NCI-H510A (cell line): ENCODE data around the gene MAP2K2.

ENCODE experiments used
- DNase-seq: peaks from one replicate; lab custom pipeline; 2025; lab: John Stamatoyannopoulos, UW

MAP2K2 gene

GRCh38 chr19:4042731-4043082 is 81.2 kb downstream of the MAP2K2 start:
- DNase-seq: peak; percentile 32

- DNase-seq: no peak
Observed at GRCh38 chr19:4042064-4042730, 81.7 kb downstream of the MAP2K2 start.
